Activated naive CD4-positive, alpha-beta T cell treated with anti-CD3 and anti-CD28 coated beads, Interleukin-2, amount 10 ng/mL, durations not matched to agents 7 days and 5 days (primary cell): ENCODE results near the gene RAB7B.
"Not testable (repeated sequence)": the region's sequence is repeated elsewhere in the genome, so short reads cannot be mapped to it uniquely, and the experiment has no call there.

Experiments
- CTCF ChIA-PET: fragments of 350-600 bp; sonication (Branson Sonifier 250); formaldehyde crosslinking; loops from one replicate; lab custom pipeline; 2021; ENCODE audit warnings: antibody characterized with exemption; lab: Charles Lee
- DNase-seq: peaks from one replicate; pipeline ENCODE4 v3.0.0-alpha.2; 2020
- H3K27ac Mint-ChIP-seq: one replicate; pipeline ENCODE4 v1.8.0; 2021; ENCODE audit warnings: mild to moderate bottlenecking, moderate library complexity, mixed read lengths
- H3K27me3 Mint-ChIP-seq: one replicate; pipeline ENCODE4 v1.8.0; 2021; ENCODE audit warnings: mild to moderate bottlenecking, mixed read lengths
- H3K36me3 Mint-ChIP-seq: one replicate; pipeline ENCODE4 v1.8.0; 2021; ENCODE audit warnings: mixed read lengths
- H3K4me1 Mint-ChIP-seq: one replicate; pipeline ENCODE4 v1.8.0; 2021; ENCODE audit warnings: mixed read lengths
- H3K4me3 Mint-ChIP-seq: one replicate; pipeline ENCODE4 v1.8.0; 2021; ENCODE audit warnings: mild to moderate bottlenecking, moderate library complexity, mixed read lengths
- H3K9me3 Mint-ChIP-seq: one replicate; pipeline ENCODE4 v1.8.0; 2021; ENCODE audit warnings: mixed read lengths

RAB7B gene

GRCh38 chr1:206002871-206003801, at the start of gene RAB7B:
TSS of gene RAB7B (minus strand) at chr1:206003395. CDS start at chr1:205994135, 9,260 bp downstream.
- H3K9me3 Mint-ChIP-seq, result peaks cover 7% of the 10 kb centered on the region
- no peaks in the 10 kb centered on the region for H3K4me1 Mint-ChIP-seq
- H3K36me3 Mint-ChIP-seq, result no peaks in the 10 kb centered on the region
- DNase-seq, result no peak
- H3K27ac Mint-ChIP-seq, result no peak within 1 kb of the TSS
- CTCF ChIA-PET, result interaction anchor here (1.0 kb wide), 1 partner anchor 17 kb away, joined by 3 read pairs; no protein-coding TSS in a partner anchor
- no peak within 1 kb of the TSS for H3K4me3 Mint-ChIP-seq
- H3K27me3 Mint-ChIP-seq, result peaks cover 28% of the 10 kb centered on the region

GRCh38 chr1:206052231-206052865, 49.2 kb upstream of the RAB7B start:
- DNase-seq, H3K36me3 Mint-ChIP-seq, CTCF ChIA-PET, H3K9me3 Mint-ChIP-seq, H3K4me3 Mint-ChIP-seq: not testable (repeated sequence)
- H3K27ac Mint-ChIP-seq, result peak overlapping the region; percentile 63
- H3K27me3 Mint-ChIP-seq, result peaks cover 16% of the 10 kb centered on the region
- H3K4me1 Mint-ChIP-seq, result peaks cover 46% of the 10 kb centered on the region

- Mint-ChIP-seq H3K27me3 (peaks cover 11% of the 10 kb centered on the region), H3K36me3 (no peaks in the 10 kb centered on the region), H3K4me3 (no peak overlapping the region), H3K4me1 (peaks cover 46% of the 10 kb centered on the region), H3K27ac (peak overlapping the region; percentile 91), H3K9me3 (no peaks in the 10 kb centered on the region)
- peak; percentile 66 for DNase-seq
- CTCF ChIA-PET, result interaction anchor here (0.6 to 1.0 kb wide), 2 partner anchors 19 to 513 kb away, joined by 3 read pairs; no protein-coding TSS in a partner anchor
Measured at GRCh38 chr1:206050655-206051235, 47.5 kb upstream of the RAB7B start.

- CTCF ChIA-PET, result interaction anchor here (0.6 to 1.0 kb wide), 2 partner anchors 18 to 512 kb away, joined by 3 read pairs; no protein-coding TSS in a partner anchor
- Mint-ChIP-seq H3K4me3 (no peak overlapping the region), H3K36me3 (no peaks in the 10 kb centered on the region), H3K27me3 (peaks cover 8% of the 10 kb centered on the region), H3K27ac (peak overlapping the region; percentile 35), H3K9me3 (no peaks in the 10 kb centered on the region), H3K4me1 (peaks cover 46% of the 10 kb centered on the region)
- DNase-seq, result no peak
Measured at GRCh38 chr1:206049919-206050600, 46.9 kb upstream of the RAB7B start.

- no peak for DNase-seq
- Mint-ChIP-seq H3K27ac (no peak overlapping the region), H3K36me3 (no peaks in the 10 kb centered on the region), H3K4me3 (no peak overlapping the region), H3K9me3 (no peaks in the 10 kb centered on the region), H3K27me3 (peaks cover 8% of the 10 kb centered on the region), H3K4me1 (peaks cover 46% of the 10 kb centered on the region)
- CTCF ChIA-PET, result no interaction called here
Measured at GRCh38 chr1:206049293-206049692, 46.1 kb upstream of the RAB7B start.

- Mint-ChIP-seq H3K27me3 (peaks cover 8% of the 10 kb centered on the region), H3K4me1 (peaks cover 40% of the 10 kb centered on the region), H3K9me3 (no peaks in the 10 kb centered on the region), H3K4me3 (no peak overlapping the region), H3K36me3 (no peaks in the 10 kb centered on the region), H3K27ac (no peak overlapping the region)
- DNase-seq, result no peak
- CTCF ChIA-PET, result interaction anchor here (0.9 kb wide), 1 partner anchor 19 kb away, joined by 5 read pairs; no protein-coding TSS in a partner anchor
Measured at GRCh38 chr1:206048582-206048981, 45.4 kb upstream of the RAB7B start.

GRCh38 chr1:206047271-206047670, 44.1 kb upstream of the RAB7B start:
- no peaks in the 10 kb centered on the region for H3K9me3 Mint-ChIP-seq
- peaks cover 26% of the 10 kb centered on the region for H3K4me1 Mint-ChIP-seq
- CTCF ChIA-PET, result interaction anchor here (1.3 to 2.4 kb wide), 2 partner anchors 13 to 15 kb away, joined by 5 to 7 read pairs; no protein-coding TSS in a partner anchor
- peaks cover 10% of the 10 kb centered on the region for H3K27me3 Mint-ChIP-seq
- no peak overlapping the region for H3K4me3 Mint-ChIP-seq
- H3K36me3 Mint-ChIP-seq, result no peaks in the 10 kb centered on the region
- no peak for DNase-seq
- no peak overlapping the region for H3K27ac Mint-ChIP-seq

GRCh38 chr1:206041640-206042039, 38.4 kb upstream of the RAB7B start:
- Mint-ChIP-seq H3K27me3 (peaks cover 33% of the 10 kb centered on the region), H3K4me1 (peaks cover 25% of the 10 kb centered on the region), H3K27ac (no peak overlapping the region), H3K4me3 (no peak overlapping the region), H3K36me3 (no peaks in the 10 kb centered on the region), H3K9me3 (no peaks in the 10 kb centered on the region)
- CTCF ChIA-PET, result no interaction called here
- no peak for DNase-seq

- Mint-ChIP-seq H3K9me3 (no peaks in the 10 kb centered on the region), H3K27ac (no peak overlapping the region), H3K27me3 (peaks cover 41% of the 10 kb centered on the region), H3K36me3 (no peaks in the 10 kb centered on the region), H3K4me3 (no peak overlapping the region), H3K4me1 (peaks cover 25% of the 10 kb centered on the region)
- CTCF ChIA-PET, result interaction anchor here (1.1 kb wide), 1 partner anchor 9 kb away, joined by 8 read pairs; no protein-coding TSS in a partner anchor
- DNase-seq, result no peak
Measured at GRCh38 chr1:206040328-206040727, 37.1 kb upstream of the RAB7B start.

GRCh38 chr1:206039046-206039973, 36.1 kb upstream of the RAB7B start:
- no peaks in the 10 kb centered on the region for H3K9me3 Mint-ChIP-seq
- no peaks in the 10 kb centered on the region for H3K36me3 Mint-ChIP-seq
- H3K27me3 Mint-ChIP-seq, result peaks cover 51% of the 10 kb centered on the region
- H3K4me1 Mint-ChIP-seq, result peaks cover 36% of the 10 kb centered on the region
- no peak overlapping the region for H3K27ac Mint-ChIP-seq
- CTCF ChIA-PET, result interaction anchor here (1.1 to 1.3 kb wide), 2 partner anchors 8 to 67 kb away, joined by 7 to 8 read pairs; no protein-coding TSS in a partner anchor
- no peak for DNase-seq
- no peak overlapping the region for H3K4me3 Mint-ChIP-seq

- no peak for DNase-seq
- H3K27me3 Mint-ChIP-seq, result peaks cover 56% of the 10 kb centered on the region
- H3K9me3 Mint-ChIP-seq, result no peaks in the 10 kb centered on the region
- CTCF ChIA-PET, result interaction anchor here (0.8 to 1.3 kb wide), 3 partner anchors 9 to 70 kb away, joined by 3 to 5 read pairs (median 3); no protein-coding TSS in a partner anchor
- H3K27ac Mint-ChIP-seq, result no peak overlapping the region
- no peak overlapping the region for H3K4me3 Mint-ChIP-seq
- no peaks in the 10 kb centered on the region for H3K36me3 Mint-ChIP-seq
- H3K4me1 Mint-ChIP-seq, result peaks cover 42% of the 10 kb centered on the region
Measured at GRCh38 chr1:206037581-206037980, 34.4 kb upstream of the RAB7B start.

- DNase-seq, result no peak
- Mint-ChIP-seq H3K9me3 (no peaks in the 10 kb centered on the region), H3K27ac (no peak overlapping the region), H3K36me3 (no peaks in the 10 kb centered on the region), H3K4me1 (peaks cover 42% of the 10 kb centered on the region), H3K27me3 (peaks cover 57% of the 10 kb centered on the region), H3K4me3 (no peak overlapping the region)
- CTCF ChIA-PET, result interaction anchor here (0.8 to 1.3 kb wide), 3 partner anchors 9 to 71 kb away, joined by 3 to 5 read pairs (median 3); no protein-coding TSS in a partner anchor
Measured at GRCh38 chr1:206036663-206037455, 33.7 kb upstream of the RAB7B start.
